Parathyroid adenoma (tissue), 2 donors: ENCODE results near the gene IFT80.
"Not testable (repeated sequence)": the region's sequence is repeated elsewhere in the genome, so short reads cannot be mapped to it uniquely, and the experiment has no call there.

Experiments
- H2AFZ ChIP-seq: fragments of 300-600 bp; sonication (generic); one replicate; pipeline ENCODE4 v1.7.0; 2017; ENCODE audit warnings: antibody characterized with exemption, mild to moderate bottlenecking
- H3K27ac ChIP-seq: fragments of 300-600 bp; sonication (generic); one replicate; pipeline ENCODE4 v1.7.0; 2017
- H3K27me3 ChIP-seq: fragments of 300-600 bp; sonication (generic); one replicate; pipeline ENCODE4 v1.7.0; 2017; ENCODE audit warnings: low read length; ENCODE audit not compliant: control insufficient read depth, insufficient read depth
- H3K36me3 ChIP-seq: fragments of 300-600 bp; sonication (generic); one replicate; pipeline ENCODE4 v1.7.0; 2017; ENCODE audit warnings: low read length; ENCODE audit not compliant: control insufficient read depth, insufficient read depth
- H3K4me1 ChIP-seq: fragments of 300-600 bp; sonication (generic); one replicate; pipeline ENCODE4 v1.7.0; 2017; ENCODE audit warnings: control low read depth
- H3K4me2 ChIP-seq: fragments of 300-600 bp; sonication (generic); one replicate; pipeline ENCODE4 v1.7.0; 2017; ENCODE audit warnings: low read length
- H3K4me3 ChIP-seq: fragments of 300-600 bp; sonication (generic); one replicate; pipeline ENCODE4 v1.7.0; 2017; ENCODE audit warnings: low read depth, low read length
- H3K79me2 ChIP-seq: fragments of 300-600 bp; sonication (generic); one replicate; pipeline ENCODE4 v1.7.0; 2017; ENCODE audit warnings: control low read depth
- H3K9ac ChIP-seq: fragments of 300-600 bp; sonication (generic); one replicate; pipeline ENCODE4 v1.7.0; 2017; ENCODE audit warnings: mild to moderate bottlenecking
- H3K9me3 ChIP-seq: fragments of 300-600 bp; sonication (generic); one replicate; pipeline ENCODE4 v1.7.0; 2017; ENCODE audit warnings: low read length; ENCODE audit not compliant: control insufficient read depth
- TF ChIP-seq, protein P1 (sequence below): fragments of 300-600 bp; sonication (generic); IDR thresholded peaks from one replicate; pipeline ENCODE4 v1.7.0; 2017; ENCODE audit warnings: antibody characterized with exemption, mild to moderate bottlenecking
- donor health status: primary hyperparathyroidism.

Gene IFT80

DNA sequence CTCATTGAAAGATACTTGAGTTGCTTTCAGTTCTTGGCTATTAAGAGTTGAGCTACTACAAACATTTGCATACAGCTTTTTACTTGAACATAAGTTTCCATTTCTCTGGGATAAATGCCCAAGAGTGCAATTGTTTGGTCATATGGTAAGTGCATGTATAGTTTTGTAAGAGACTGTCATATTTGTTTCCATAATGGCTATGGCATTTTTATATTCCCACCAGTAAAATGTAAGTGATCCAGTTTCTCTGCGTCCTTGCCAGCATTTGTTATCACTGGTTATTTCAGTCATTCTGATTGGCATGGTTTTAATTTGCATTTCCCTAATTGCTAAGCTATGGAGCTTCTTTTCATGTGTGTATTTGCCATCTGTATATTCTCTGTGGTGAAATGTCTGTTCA lies 151.3 kb downstream of the IFT80 start:
- Histone ChIP-seq H3K36me3 (no peaks in the 10 kb centered on the region), H3K4me3 (no peak overlapping the region), H3K4me1 (no peaks in the 10 kb centered on the region), H3K27ac (no peak overlapping the region), H3K79me2 (no peaks in the 10 kb centered on the region), H3K27me3 (no peaks in the 10 kb centered on the region), H3K9me3 (no peaks in the 10 kb centered on the region), H2AFZ (no peak overlapping the region), H3K9ac (no peak overlapping the region), H3K4me2 (no peak overlapping the region)
- TF ChIP-seq, protein P1, sequence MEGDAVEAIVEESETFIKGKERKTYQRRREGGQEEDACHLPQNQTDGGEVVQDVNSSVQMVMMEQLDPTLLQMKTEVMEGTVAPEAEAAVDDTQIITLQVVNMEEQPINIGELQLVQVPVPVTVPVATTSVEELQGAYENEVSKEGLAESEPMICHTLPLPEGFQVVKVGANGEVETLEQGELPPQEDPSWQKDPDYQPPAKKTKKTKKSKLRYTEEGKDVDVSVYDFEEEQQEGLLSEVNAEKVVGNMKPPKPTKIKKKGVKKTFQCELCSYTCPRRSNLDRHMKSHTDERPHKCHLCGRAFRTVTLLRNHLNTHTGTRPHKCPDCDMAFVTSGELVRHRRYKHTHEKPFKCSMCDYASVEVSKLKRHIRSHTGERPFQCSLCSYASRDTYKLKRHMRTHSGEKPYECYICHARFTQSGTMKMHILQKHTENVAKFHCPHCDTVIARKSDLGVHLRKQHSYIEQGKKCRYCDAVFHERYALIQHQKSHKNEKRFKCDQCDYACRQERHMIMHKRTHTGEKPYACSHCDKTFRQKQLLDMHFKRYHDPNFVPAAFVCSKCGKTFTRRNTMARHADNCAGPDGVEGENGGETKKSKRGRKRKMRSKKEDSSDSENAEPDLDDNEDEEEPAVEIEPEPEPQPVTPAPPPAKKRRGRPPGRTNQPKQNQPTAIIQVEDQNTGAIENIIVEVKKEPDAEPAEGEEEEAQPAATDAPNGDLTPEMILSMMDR: no peak

DNA sequence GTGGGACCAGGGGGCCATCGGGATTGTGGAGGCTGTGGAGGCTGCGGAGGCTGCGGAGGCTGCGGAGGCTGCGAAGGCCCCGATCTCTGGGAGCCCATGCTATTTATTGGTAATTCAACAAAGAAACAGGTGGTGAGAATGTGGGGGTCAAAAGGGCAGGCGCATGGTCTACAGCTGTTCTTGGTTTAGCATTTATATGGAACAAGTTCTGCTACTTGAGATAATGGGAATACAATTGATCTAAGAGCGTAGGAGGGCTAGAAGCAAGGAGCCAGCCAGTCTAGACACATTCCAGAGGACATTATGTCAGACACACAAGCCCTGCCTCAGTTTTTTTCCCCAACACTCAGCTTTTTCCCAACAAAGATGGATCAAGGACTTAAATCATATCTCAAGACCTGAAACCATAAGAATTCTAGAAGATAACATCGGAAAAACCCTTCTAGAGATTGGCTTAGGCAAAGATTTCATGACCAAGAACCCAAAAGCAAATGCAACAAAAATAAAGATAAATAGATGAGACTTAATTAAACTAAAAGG lies 153.7 kb downstream of the IFT80 start:
- TF ChIP-seq, protein P1: no peak
- Histone ChIP-seq H3K27me3 (no peaks in the 10 kb centered on the region), H3K4me3 (no peak overlapping the region), H3K4me1 (no peaks in the 10 kb centered on the region), H3K9ac (no peak overlapping the region), H3K4me2 (no peak overlapping the region), H3K27ac (no peak overlapping the region), H2AFZ (no peak overlapping the region), H3K79me2 (no peaks in the 10 kb centered on the region), H3K36me3 (no peaks in the 10 kb centered on the region), H3K9me3 (no peaks in the 10 kb centered on the region)

DNA sequence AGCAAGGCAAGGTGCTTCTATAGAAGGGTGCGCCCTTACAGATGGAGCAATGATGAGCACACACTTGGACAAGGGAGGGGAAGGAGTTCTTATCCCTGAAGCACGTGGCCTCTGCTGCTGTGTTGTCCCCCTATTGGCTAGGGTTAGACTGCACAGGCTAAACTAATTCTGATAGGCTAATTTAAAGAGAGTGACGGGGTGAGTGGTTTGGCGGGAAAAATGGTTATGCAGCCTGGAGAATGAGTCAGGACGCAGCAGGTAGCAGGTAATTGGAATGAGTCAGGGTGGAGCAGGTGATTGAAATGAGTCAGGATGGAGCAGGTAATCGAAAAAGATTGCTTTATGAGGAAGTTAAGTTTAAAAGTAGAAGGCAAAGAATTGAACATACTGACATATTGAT lies 158.3 kb downstream of the IFT80 start:
- not testable (repeated sequence) for H3K4me3 ChIP-seq, H3K4me1 ChIP-seq, H3K27me3 ChIP-seq, H3K9me3 ChIP-seq, H3K36me3 ChIP-seq, H2AFZ ChIP-seq, H3K27ac ChIP-seq, H3K4me2 ChIP-seq, H3K79me2 ChIP-seq, H3K9ac ChIP-seq

DNA sequence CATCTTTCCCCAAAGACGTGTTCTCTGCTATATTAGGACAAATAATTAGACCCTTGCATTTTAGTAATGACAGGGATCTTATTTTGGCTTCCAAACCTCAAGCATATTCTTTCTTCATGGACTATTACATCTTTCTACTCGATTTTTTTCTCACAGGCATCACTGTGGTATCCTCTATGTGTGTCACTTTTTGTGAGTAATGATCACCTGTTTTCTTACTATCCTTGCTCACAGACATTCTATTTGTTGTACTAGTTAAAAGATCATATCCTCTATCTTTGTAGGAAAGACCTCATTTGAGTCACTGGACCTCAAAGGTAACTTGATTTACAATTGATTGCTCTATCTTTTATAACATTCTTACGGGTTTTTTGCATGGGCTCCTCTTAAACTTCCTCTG lies 167.0 kb downstream of the IFT80 start:
- Histone ChIP-seq H3K36me3 (no peaks in the 10 kb centered on the region), H3K4me2 (no peak overlapping the region), H3K9ac (no peak overlapping the region), H3K9me3 (no peaks in the 10 kb centered on the region), H3K79me2 (no peaks in the 10 kb centered on the region), H3K4me3 (no peak overlapping the region), H3K27me3 (peaks cover under 1% of the 10 kb centered on the region), H3K27ac (no peak overlapping the region), H3K4me1 (no peaks in the 10 kb centered on the region), H2AFZ (no peak overlapping the region)
- TF ChIP-seq, protein P1: no peak

DNA sequence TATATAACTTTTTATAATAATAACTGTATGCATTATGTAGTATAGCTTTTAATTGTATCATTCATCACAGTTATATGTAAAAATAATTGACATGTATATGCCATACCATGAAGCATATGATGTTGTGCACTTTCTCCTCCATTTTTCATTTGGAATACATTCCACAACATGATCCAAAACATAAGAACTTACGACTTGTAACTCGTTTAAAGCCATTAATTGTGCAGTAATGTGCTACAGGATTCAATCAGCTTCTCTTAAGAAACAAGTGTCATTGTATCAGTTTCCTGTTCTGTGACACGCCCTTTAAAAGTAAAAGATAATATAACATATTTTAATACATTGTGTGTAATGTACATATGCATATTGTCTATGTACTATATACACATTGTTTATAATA lies 171.6 kb downstream of the IFT80 start:
- no peaks in the 10 kb centered on the region for H3K36me3 ChIP-seq
- H3K79me2 ChIP-seq: no peaks in the 10 kb centered on the region
- H2AFZ ChIP-seq: no peak overlapping the region
- TF ChIP-seq, protein P1: no peak
- H3K4me1 ChIP-seq: peaks cover 3% of the 10 kb centered on the region
- H3K9ac ChIP-seq: no peak overlapping the region
- H3K9me3 ChIP-seq: no peaks in the 10 kb centered on the region
- peaks cover 8% of the 10 kb centered on the region for H3K27me3 ChIP-seq
- H3K4me2 ChIP-seq: no peak overlapping the region
- no peak overlapping the region for H3K4me3 ChIP-seq
- no peak overlapping the region for H3K27ac ChIP-seq
